WERI-Rb-1 (cell line): Measurements from ENCODE around the gene TCEAL4.

Experiments
- DNase-seq: peaks from one replicate; pipeline ENCODE4 v3.0.0-alpha.2; 2020
- H3K27ac ChIP-seq: fragments of 250-450 bp; sonication (Bioruptor Pico); 2 replicates; pipeline ENCODE4 v1.5.1; 2020; ENCODE audit warnings: mild to moderate bottlenecking, moderate library complexity
- H3K27me3 ChIP-seq: fragments of 250-450 bp; sonication (Bioruptor Pico); 2 replicates; pipeline ENCODE4 v1.5.1; 2021; ENCODE audit warnings: mild to moderate bottlenecking, low read depth, moderate library complexity; ENCODE audit not compliant: insufficient read depth, severe bottlenecking
- H3K36me3 ChIP-seq: fragments of 250-450 bp; sonication (Bioruptor Pico); 2 replicates; pipeline ENCODE4 v1.5.1; 2020; ENCODE audit warnings: mild to moderate bottlenecking, moderate library complexity
- H3K4me3 ChIP-seq: 2 replicates; pipeline ENCODE4 v1.5.1; 2011; ENCODE audit warnings: low read depth, mild to moderate bottlenecking, control low read depth, low read length
- H3K9me3 ChIP-seq: fragments of 250-450 bp; sonication (Bioruptor Pico); 2 replicates; pipeline ENCODE4 v1.5.1; 2021; ENCODE audit warnings: mild to moderate bottlenecking, moderate library complexity; ENCODE audit not compliant: severe bottlenecking
- TF ChIP-seq, protein P1 (sequence below): IDR thresholded peaks from 2 replicates; pipeline ENCODE4 v1.5.1; 2011; ENCODE audit warnings: low read depth, mild to moderate bottlenecking, control low read depth, inconsistent platforms, low read length

Gene TCEAL4

DNA sequence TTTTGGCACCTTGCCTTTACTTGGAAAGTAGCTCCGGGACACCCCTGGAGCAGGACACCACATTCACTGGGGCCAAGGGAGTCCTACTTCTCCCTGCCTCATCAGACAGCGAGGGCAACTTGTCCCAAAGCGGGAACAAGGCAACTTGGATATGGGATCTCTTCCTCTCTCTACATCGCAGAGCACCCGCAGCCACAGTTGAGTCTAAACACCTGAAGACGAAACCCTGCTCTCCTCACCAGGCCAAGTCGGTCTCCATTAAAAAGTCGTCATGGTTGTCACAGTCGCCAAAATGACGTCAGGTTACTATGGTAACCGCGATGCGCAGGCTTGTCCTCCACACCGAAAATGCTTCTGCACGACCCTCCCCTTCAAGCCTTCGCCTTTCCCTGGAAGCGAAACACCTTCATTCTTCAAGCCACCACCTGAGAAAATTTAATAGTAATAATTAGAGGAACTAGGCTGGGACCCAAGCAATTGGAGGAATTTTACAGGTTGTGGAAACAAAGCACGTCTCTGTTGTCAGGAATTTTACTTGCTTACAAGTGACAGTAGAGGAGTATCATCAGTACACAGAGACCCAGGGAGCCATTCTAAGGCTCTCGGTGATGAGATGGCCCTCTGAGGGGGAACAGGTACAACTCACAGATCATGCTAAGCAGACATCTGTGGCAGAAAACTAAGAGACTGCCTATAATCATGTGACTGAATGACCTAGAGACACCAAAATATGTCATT, 30.5 kb upstream of the TCEAL4 start:
- peak; percentile 26 for DNase-seq
- H3K27me3 ChIP-seq = peaks cover 12% of the 10 kb centered on the region
- no peak overlapping the region for H3K27ac ChIP-seq
- H3K36me3 ChIP-seq = no peaks in the 10 kb centered on the region
- H3K9me3 ChIP-seq = no peaks in the 10 kb centered on the region
- TF ChIP-seq, protein P1, sequence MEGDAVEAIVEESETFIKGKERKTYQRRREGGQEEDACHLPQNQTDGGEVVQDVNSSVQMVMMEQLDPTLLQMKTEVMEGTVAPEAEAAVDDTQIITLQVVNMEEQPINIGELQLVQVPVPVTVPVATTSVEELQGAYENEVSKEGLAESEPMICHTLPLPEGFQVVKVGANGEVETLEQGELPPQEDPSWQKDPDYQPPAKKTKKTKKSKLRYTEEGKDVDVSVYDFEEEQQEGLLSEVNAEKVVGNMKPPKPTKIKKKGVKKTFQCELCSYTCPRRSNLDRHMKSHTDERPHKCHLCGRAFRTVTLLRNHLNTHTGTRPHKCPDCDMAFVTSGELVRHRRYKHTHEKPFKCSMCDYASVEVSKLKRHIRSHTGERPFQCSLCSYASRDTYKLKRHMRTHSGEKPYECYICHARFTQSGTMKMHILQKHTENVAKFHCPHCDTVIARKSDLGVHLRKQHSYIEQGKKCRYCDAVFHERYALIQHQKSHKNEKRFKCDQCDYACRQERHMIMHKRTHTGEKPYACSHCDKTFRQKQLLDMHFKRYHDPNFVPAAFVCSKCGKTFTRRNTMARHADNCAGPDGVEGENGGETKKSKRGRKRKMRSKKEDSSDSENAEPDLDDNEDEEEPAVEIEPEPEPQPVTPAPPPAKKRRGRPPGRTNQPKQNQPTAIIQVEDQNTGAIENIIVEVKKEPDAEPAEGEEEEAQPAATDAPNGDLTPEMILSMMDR = no peak
- peak overlapping the region; percentile 32 for H3K4me3 ChIP-seq

DNA sequence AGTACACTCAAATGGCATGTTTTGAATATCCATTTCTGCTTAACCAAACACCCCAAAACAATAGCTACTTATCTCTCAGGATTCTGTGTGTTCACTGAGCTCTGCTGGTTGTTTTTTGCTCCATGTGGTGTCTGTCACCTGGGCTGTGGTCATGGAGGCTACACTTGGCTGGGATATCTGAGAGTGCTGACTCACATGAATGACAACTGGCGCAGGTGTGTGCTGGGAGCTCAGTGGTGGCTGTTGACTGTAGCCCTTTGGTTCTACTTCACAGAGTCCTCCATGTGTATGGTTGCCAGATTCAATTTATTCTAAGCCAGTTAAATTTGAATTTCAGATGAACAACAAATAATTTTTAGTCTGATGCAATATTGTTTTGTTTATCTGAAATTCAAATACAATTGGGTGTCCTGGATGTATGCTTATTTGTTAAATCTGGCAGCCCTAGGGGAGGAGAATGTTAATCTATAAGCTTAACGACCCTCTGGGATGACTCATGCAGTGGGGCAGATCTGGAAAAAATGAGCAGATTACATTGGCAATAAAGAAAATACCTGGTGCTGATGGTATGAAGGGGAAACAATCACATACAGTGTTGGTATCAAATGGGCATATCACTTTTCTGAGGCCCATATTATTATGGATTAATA, 28.2 kb upstream of the TCEAL4 start:
- no peak for DNase-seq
- H3K36me3 ChIP-seq = no peaks in the 10 kb centered on the region
- TF ChIP-seq, protein P1 = no peak
- H3K4me3 ChIP-seq = no peak overlapping the region
- no peak overlapping the region for H3K27ac ChIP-seq
- H3K27me3 ChIP-seq = peaks cover 12% of the 10 kb centered on the region
- no peaks in the 10 kb centered on the region for H3K9me3 ChIP-seq

GRCh38 chrX:103560256-103560655, 25.1 kb upstream of the TCEAL4 start:
- H3K4me3 ChIP-seq = no peak overlapping the region
- no peak for DNase-seq
- TF ChIP-seq, protein P1 = no peak
- peaks cover 10% of the 10 kb centered on the region for H3K27me3 ChIP-seq
- H3K9me3 ChIP-seq = no peaks in the 10 kb centered on the region
- no peaks in the 10 kb centered on the region for H3K36me3 ChIP-seq
- no peak overlapping the region for H3K27ac ChIP-seq

DNA sequence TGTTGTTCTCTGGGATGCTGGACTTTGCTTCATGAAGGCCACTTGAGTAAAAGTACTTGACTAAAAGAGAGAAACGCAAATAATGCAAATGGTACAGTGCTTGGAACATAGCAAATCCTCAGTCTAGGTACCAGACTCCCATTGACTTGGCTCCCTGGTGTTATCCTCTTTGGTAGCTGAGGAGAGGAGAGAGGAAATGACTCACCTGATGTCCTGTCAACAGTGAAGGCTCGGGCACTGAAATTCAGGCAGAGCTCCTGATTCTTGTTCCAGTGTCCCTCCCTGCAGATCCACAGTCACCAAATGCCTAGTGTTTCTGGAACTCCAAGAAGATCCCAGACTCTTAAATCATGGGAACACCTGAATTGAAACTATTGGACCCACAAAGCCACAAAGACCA, 22.5 kb upstream of the TCEAL4 start:
- no peak overlapping the region for H3K27ac ChIP-seq
- H3K36me3 ChIP-seq = no peaks in the 10 kb centered on the region
- H3K9me3 ChIP-seq = no peaks in the 10 kb centered on the region
- DNase-seq = no peak
- TF ChIP-seq, protein P1 = no peak
- H3K4me3 ChIP-seq = no peak overlapping the region
- H3K27me3 ChIP-seq = peaks cover 12% of the 10 kb centered on the region

- H3K9me3 ChIP-seq = no peaks in the 10 kb centered on the region
- H3K27ac ChIP-seq = no peak overlapping the region
- DNase-seq = no peak
- H3K36me3 ChIP-seq = no peaks in the 10 kb centered on the region
- TF ChIP-seq, protein P1 = no peak
- no peak overlapping the region for H3K4me3 ChIP-seq
- H3K27me3 ChIP-seq = peaks cover 8% of the 10 kb centered on the region
These were observed 20.1 kb upstream of the TCEAL4 start for GRCh38 chrX:103565197-103565596.
